Gastroesophageal sphincter (tissue), 4 donors: ENCODE data around the gene KRTAP10-12. TPM values are rescaled to one million over a fixed set of nuclear protein-coding genes. Genes with fewer than 3 reads are reported as not detected.

ENCODE experiments used
- ATAC-seq: fragments of 150-250 bp; one replicate; pipeline ENCODE4 v1.9.1; 2016; ENCODE audit warnings: mild to moderate bottlenecking, moderate library complexity
- H3K27ac ChIP-seq, 4 donors: fragments of 200-600 bp; sonication (generic) in 3 of 4; 1 replicate in 3 of 4; 2 replicates in 1 of 4; pipeline ENCODE4 v1.5.1; 2016 to 2019
- H3K27me3 ChIP-seq: fragments of 200-600 bp; sonication (generic); one replicate; pipeline ENCODE4 v1.5.1; 2019
- H3K36me3 ChIP-seq, 2 donors: fragments of 200-600 bp; sonication (generic); one replicate each; pipeline ENCODE4 v1.5.1; 2019; ENCODE audit warnings: control low read depth in 1 of 2
- H3K4me1 ChIP-seq, 3 donors: fragments of 200-600 bp; sonication (generic); 1 replicate in 2 of 3; 2 replicates in 1 of 3; pipeline ENCODE4 v1.5.1; 2016 to 2019; ENCODE audit warnings: control low read depth in 2 of 3
- H3K4me3 ChIP-seq, 2 donors: fragments of 200-600 bp; sonication (generic); one replicate each; pipeline ENCODE4 v1.5.1; 2019; ENCODE audit warnings: mild to moderate bottlenecking in 1 of 2, moderate library complexity in 1 of 2
- H3K9me3 ChIP-seq, 3 donors: fragments of 200-600 bp; sonication (generic); one replicate each; pipeline ENCODE4 v1.5.1; 2017 to 2019; ENCODE audit warnings: control low read depth in 2 of 3
- EP300 ChIP-seq: sonication (generic); formaldehyde crosslinking; IDR thresholded peaks from one replicate; pipeline ENCODE4 v1.6.1; 2017; ENCODE audit warnings: antibody characterized with exemption, mild to moderate bottlenecking
- POLR2A ChIP-seq, 2 donors: fragments of 450-650 bp; IDR thresholded peaks; one replicate each; pipeline ENCODE4 v1.6.1; 2017; ENCODE audit warnings: antibody characterized with exemption in 2 of 2, mild to moderate bottlenecking in 2 of 2, moderate library complexity in 1 of 2
- POLR2AphosphoS5 ChIP-seq: sonication (generic); formaldehyde crosslinking; IDR thresholded peaks from one replicate; pipeline ENCODE4 v1.6.1; 2017; ENCODE audit warnings: antibody characterized with exemption
- WGBS, 2 donors: methylation state at CpG; one replicate each; pipeline ENCODE4 v1.1.5; 2018; ENCODE audit warnings: low coverage in 1 of 2; 5-methylcytosine and 5-hydroxymethylcytosine counted together
- total RNA-seq, 4 donors: library from RNA; depleted of rRNA; stranded (reverse); fragments of >200 nt; gene quantifications; one replicate each; pipeline ENCODE4 v1.1.0, GENCODE V29; 2016
- TF ChIP-seq, protein P1 (sequence below), 4 experiments: fragments of 200-600 bp in 2 of 4; fragments of 450-650 bp in 2 of 4; sonication (generic) in 1 of 4; IDR thresholded peaks; one replicate each; pipeline ENCODE4 v1.5.1; 2017 to 2019; ENCODE audit warnings: antibody characterized with exemption in 4 of 4, mild to moderate bottlenecking in 2 of 4, moderate library complexity in 2 of 4

Gene KRTAP10-12
- total RNA-seq, 4 donors from 2014 or later, result not detected

DNA sequence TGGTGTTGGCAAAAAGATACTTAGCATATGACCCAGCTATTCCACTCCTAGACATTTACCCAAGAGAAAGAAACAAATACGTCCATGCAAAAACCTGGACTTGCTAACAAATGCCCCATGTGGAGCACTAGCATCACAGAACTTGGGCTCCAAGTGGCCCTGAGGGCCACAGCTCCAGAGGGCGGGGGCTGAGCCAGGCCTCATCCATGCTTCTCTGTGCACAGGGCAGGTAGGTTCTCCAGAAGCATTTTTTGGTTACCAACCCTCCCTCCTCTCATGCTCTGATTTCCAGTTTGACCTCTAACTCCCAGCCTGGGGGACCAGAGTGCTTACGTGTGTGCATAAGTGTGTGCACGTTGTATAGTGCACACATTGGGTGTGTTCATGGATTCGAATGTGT lies 32.3 kb upstream of the KRTAP10-12 start:
- WGBS, 2 donors, result 79 to 100% methylated on average over 3 of the region's 5 CpGs
- H3K36me3 ChIP-seq, result no peaks in the 10 kb centered on the region
- H3K27me3 ChIP-seq, result peaks cover 26% of the 10 kb centered on the region
- no peak overlapping the region for H3K27ac ChIP-seq
- peaks cover 0 to 8% (median 0%) of the 10 kb centered on the region in 3 donors for H3K9me3 ChIP-seq
- no peak overlapping the region for H3K4me3 ChIP-seq
- H3K4me1 ChIP-seq, result no peaks in the 10 kb centered on the region
- TF ChIP-seq EP300 (no peak), POLR2A (IDR thresholded peaks at IDR 0.05) (no peak), POLR2AphosphoS5 (no peak)
- TF ChIP-seq, protein P1, sequence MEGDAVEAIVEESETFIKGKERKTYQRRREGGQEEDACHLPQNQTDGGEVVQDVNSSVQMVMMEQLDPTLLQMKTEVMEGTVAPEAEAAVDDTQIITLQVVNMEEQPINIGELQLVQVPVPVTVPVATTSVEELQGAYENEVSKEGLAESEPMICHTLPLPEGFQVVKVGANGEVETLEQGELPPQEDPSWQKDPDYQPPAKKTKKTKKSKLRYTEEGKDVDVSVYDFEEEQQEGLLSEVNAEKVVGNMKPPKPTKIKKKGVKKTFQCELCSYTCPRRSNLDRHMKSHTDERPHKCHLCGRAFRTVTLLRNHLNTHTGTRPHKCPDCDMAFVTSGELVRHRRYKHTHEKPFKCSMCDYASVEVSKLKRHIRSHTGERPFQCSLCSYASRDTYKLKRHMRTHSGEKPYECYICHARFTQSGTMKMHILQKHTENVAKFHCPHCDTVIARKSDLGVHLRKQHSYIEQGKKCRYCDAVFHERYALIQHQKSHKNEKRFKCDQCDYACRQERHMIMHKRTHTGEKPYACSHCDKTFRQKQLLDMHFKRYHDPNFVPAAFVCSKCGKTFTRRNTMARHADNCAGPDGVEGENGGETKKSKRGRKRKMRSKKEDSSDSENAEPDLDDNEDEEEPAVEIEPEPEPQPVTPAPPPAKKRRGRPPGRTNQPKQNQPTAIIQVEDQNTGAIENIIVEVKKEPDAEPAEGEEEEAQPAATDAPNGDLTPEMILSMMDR (IDR thresholded peaks at IDR 0.05), result no peak
- no peak for ATAC-seq

DNA sequence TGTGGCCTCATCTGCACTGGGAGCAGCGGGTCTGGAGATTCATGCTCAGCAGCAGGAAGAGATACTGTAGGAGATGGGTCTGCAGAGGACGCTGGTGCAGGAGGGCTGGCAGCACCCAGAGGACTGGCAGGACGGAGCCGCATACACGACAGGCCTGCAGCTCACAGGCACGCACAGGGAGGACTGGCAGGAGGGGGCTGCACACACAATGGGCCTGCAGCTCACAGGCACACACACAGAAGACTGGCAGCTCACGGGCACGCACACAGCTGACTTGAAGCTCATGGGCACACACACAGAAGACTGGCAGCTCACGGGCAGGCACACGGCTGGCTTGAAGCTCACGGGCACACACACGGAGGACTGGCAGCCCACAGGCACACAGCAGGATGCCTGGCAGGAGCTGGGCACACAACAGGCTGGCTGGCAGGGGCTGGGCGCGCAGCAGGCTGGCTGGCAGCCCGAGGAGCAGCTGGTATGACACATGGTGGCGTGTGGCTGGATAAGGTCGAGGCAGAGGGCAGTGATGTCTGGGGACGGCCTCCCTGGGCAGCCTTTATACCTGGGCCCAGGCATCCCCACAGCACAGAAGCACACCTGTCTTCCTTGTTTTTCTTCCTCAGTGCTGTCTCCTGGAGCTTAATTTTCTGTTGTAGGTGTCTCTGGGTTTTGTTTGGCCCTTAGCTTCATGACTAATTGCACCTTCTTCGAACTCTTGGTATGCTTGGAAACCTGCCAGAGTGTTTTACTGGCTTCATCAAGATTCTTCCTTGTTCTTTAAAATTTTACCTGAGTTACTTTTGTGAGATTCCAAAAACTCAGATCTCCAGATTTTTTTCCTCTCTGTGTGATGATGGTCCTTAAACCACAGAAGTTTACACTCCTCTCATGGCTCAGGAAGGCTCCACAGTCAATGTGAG lies 30.3 kb upstream of the KRTAP10-12 start, which contains the start of gene KRTAP12-2:
Gene KRTAP12-2, minus strand, starts transcription at position 527 of the 920 bp plus-strand sequence. Its CDS starts 41 bp downstream, at position 486.
- H3K27ac ChIP-seq, result no peak within 1 kb of the TSS
- H3K27me3 ChIP-seq, result peaks cover 32% of the 10 kb centered on the region
- H3K36me3 ChIP-seq, result no peaks in the 10 kb centered on the region
- H3K4me3 ChIP-seq, result no peak within 1 kb of the TSS
- H3K9me3 ChIP-seq, result peaks cover 0 to 23% (median 0%) of the 10 kb centered on the region in 3 donors
- ATAC-seq, result no peak
- no peaks in the 10 kb centered on the region for H3K4me1 ChIP-seq
- 55 to 57% methylated on average over 4 of the region's 19 CpGs for WGBS, 2 donors
- TF ChIP-seq POLR2A (IDR thresholded peaks at IDR 0.05) (no peak), POLR2AphosphoS5 (no peak), EP300 (no peak)
- TF ChIP-seq, protein P1 (IDR thresholded peaks at IDR 0.05), result no peak

DNA sequence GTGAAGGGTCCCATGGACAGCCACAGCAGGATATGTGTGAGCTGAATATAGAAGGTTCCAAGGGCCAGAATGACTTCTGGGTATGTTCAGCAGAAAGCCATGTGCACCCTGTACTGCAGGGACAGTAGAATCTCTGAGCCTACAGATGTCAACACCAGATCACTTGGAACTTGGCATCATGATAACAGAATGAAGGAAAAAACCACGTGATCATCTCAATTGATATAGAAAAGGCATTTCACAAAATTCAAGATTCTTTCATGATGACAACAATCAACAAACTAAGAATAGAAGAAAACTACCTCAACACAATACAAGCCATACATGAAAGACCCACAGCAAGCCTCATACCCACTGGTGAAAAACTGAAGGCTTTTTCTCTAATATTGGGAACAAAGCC lies 29.4 kb upstream of the KRTAP10-12 start:
- no peaks in the 10 kb centered on the region for H3K36me3 ChIP-seq
- WGBS, 2 donors, result 47 to 100% methylated on average over 1 of the region's 1 CpG
- H3K4me1 ChIP-seq, result no peaks in the 10 kb centered on the region
- peaks cover 0 to 32% (median 0%) of the 10 kb centered on the region in 3 donors for H3K9me3 ChIP-seq
- no peak for ATAC-seq
- H3K27me3 ChIP-seq, result peaks cover 30% of the 10 kb centered on the region
- H3K27ac ChIP-seq, result no peak overlapping the region
- no peak for TF ChIP-seq POLR2AphosphoS5
- no peak for TF ChIP-seq EP300
- TF ChIP-seq, protein P1 (IDR thresholded peaks at IDR 0.05), result no peak
- TF ChIP-seq POLR2A (IDR thresholded peaks at IDR 0.05), result no peak
- no peak overlapping the region for H3K4me3 ChIP-seq

DNA sequence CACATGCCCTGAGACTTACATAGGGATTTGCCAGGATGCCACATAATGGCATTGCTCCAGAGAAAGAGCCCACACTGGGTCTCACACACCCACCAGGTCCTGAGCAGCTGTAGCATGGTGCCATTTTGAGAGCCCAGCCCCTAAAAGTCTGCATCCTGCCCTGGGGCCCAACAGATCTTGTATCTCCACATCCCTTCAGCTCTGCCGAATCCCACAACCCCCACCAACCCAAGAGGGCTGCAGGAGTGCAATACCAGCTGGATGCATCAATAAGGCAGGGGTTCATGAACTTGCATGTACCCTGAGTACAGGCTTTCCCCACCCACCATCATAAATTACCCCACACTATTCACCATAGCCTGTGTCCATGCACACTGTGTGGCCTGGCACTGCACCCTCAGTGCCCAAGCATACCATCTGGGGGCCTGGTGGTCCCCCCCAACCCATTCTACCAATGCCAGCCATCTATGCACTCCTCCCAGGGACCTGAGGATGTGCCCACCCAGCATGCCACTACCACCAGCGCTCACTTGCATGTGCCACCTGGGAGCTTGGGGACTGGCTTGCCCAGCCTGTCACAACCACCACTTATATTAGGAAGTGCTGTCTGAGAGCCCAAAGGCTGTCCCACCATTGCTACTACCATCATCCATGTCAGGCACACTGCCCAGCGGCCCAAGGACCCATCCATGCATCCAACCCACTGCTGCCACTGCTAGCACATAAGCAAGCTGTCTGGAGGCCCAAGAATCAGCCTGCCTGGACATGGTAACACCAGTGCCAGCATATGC lies 26.1 kb upstream of the KRTAP10-12 start:
- Histone ChIP-seq H3K4me1 (no peaks in the 10 kb centered on the region), H3K27ac (no peak overlapping the region), H3K36me3 (no peaks in the 10 kb centered on the region), H3K9me3 (peaks cover 0 to 40% (median 0%) of the 10 kb centered on the region in 3 donors), H3K27me3 (peaks cover 20% of the 10 kb centered on the region), H3K4me3 (no peak overlapping the region)
- no peak for ATAC-seq
- TF ChIP-seq, protein P1 (IDR thresholded peaks at IDR 0.05), result no peak
- TF ChIP-seq POLR2A (IDR thresholded peaks at IDR 0.05), result no peak
- TF ChIP-seq POLR2AphosphoS5, result no peak
- no peak for TF ChIP-seq EP300
- WGBS, 2 donors, result 60 to 73% methylated on average over 1 to 2 of the region's 3 CpGs
